ENCODE results near the gene CIB4.

CIB4 gene

DNA sequence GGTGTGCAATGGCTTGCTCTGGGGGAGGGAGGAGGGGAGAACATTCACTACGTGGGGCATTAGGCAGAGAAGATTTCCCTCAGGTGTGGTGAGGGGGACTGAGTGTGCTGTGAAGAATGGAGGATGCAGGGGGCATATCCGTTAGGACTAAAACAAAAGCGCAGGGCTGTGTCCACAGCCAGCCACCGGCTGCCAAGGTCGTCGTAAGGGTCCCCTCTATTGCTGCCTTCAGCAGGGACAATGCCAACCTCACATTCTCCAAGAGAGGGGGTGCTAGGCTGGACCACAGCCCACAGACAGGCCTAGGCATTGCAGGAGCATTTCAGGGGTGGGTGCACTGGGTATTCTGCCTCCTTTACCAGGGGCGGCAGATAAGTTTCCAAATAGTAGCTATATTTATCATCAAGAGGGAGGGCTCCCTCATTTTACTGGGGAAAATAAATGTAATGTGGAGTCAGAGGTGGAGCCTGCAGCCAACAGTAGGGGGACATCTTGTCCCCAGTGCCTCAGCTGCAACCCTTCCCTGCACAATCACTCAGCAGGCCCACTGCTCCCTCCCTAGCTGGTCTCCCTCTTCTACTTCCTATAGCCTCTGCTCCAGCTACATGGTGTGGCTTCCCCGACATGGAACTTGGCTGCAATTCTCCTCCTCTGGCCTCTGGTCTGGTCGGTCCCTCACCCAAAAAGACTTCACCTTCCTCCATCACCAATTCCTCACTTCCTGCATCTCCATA is 88.4 kb downstream of the CIB4 start:
- DNase-seq (ENCODE audit: low read depth, low spot score), result no peak

GRCh38 chr2:26550276-26551015 is 90.7 kb downstream of the CIB4 start:
- no peak for DNase-seq (ENCODE audit: low read depth, low spot score)

DNA sequence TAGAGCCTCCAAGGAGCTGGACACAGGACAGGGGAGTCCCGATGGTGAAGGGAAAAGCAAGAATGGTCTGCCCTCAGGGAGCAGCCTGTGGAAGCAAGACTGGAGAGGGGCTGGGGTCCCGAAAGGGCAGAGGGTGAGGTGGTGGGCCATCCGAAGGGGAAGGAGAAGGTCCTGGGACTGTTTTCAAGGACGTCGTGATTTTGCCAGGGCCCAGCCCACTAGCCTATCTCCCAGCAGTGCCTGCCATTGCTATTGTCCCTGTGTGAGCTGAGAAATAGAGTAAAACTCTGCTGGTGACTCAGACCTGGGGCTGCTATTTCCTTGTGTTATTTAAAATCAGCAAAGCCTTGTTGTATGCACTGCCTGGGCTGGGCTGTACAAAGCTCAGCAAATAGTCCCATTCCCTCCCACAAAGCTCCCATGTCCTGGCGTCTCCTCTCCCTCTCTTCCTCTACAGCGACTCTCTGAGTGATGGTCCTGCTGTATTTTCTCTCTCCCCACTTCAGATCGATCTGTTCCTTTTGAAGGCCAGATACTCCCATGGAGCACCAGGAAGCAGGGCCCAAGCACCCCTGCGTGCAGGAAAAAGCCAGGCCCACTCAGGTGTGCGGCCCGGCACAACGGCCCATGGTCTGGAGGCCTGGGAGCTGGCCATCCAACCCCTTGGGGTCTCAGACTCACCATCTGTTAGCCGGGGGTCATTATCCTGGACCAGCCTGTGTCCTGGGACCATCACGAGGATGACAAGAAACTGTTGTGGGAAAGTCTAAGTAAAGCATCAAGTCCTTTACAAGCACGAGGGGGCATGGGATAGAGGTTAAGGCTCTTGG is 98.3 kb downstream of the CIB4 start:
- no peak for DNase-seq (ENCODE audit: low read depth, low spot score)

- no peak for DNase-seq (ENCODE audit: low read depth, low spot score)
Measured at GRCh38 chr2:26542194-26542455, 99.0 kb downstream of the CIB4 start.

- DNase-seq (ENCODE audit: low read depth, low spot score), result no peak
Measured at GRCh38 chr2:26541401-26542193, 99.6 kb downstream of the CIB4 start.

DNA sequence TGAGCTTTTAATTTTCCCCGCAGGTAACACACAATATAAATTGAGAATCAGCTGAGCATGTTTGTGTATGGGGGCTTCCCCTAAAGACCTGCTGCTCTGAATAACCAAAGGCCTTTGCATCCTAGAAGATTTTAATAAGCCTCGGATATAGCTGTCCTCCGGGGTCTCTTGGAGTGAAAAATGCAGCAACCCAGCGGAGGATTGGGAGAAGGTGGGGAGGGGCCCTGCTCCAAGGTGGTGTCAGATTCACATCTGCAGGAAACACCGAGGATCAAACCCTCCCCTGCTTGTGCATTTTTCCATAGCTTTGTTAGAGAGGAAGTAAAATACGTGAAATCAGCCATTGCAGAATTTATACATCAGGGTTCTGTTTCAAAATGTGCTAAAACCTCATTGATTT is 100.2 kb downstream of the CIB4 start:
- no peak for DNase-seq (ENCODE audit: low read depth, low spot score)

DNA sequence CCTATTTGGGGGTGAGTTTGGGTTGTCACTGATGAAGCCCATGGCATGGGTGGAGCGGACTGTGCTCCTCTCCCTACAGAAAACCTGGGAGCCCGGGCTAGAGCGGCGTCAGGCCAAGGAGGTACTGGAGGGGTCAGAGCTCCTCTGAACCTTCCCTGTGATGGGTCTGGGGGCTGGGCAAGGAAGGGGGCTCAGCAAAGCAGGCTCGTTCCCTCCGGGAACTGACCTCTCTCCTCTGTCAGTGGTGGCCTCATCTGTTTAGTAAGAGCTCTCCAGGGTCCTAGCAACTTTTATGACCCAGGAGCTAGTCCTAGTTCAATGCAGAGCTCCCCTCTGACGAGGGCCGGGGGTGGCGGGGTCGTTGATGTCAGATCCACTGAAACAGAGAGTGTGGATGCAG is 100.9 kb downstream of the CIB4 start:
- no peak for DNase-seq (ENCODE audit: low read depth, low spot score)

DNA sequence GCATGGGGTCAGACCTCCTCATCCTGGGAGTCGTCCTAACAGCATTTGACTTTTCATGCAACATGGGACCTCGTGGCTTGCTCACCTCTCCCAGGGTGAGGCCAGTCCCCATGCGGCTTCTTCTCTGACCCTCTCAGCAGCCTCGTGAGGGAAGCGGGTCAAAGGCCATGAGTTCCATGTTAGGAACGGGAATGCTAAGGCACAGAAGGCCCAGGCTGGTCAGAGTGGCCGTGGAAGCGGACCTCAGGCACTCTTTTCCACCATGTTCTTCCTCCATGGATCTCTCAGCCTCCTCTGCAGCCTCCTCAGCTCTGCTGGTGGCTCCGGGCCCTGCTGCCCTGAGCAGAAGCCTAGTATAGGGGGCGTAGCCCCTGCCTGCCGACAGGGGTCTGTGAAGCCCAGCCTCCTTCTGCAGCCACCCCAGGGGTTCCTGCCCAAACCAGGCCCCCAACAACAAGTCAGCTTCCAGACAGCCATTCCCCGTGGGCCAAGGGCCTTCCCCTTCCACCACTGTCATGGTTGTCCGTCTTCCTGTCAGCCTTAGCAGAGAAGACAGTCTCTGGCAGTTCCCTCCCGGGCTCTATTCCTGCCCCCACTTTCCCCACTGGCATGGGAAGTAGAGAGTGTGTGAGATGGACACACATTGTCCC is 103.2 kb downstream of the CIB4 start:
- no peak for DNase-seq (ENCODE audit: low read depth, low spot score)

GRCh38 chr2:26537069-26537825 is 103.9 kb downstream of the CIB4 start:
- no peak for DNase-seq (ENCODE audit: low read depth, low spot score)

- DNase-seq (ENCODE audit: low read depth, low spot score), result no peak
Measured at GRCh38 chr2:26536371-26537068, 104.6 kb downstream of the CIB4 start.

GRCh38 chr2:26535663-26536275 is 105.4 kb downstream of the CIB4 start:
- no peak for DNase-seq (ENCODE audit: low read depth, low spot score)

GRCh38 chr2:26534865-26535662 is 106.1 kb downstream of the CIB4 start:
- no peak for DNase-seq (ENCODE audit: low read depth, low spot score)

DNA sequence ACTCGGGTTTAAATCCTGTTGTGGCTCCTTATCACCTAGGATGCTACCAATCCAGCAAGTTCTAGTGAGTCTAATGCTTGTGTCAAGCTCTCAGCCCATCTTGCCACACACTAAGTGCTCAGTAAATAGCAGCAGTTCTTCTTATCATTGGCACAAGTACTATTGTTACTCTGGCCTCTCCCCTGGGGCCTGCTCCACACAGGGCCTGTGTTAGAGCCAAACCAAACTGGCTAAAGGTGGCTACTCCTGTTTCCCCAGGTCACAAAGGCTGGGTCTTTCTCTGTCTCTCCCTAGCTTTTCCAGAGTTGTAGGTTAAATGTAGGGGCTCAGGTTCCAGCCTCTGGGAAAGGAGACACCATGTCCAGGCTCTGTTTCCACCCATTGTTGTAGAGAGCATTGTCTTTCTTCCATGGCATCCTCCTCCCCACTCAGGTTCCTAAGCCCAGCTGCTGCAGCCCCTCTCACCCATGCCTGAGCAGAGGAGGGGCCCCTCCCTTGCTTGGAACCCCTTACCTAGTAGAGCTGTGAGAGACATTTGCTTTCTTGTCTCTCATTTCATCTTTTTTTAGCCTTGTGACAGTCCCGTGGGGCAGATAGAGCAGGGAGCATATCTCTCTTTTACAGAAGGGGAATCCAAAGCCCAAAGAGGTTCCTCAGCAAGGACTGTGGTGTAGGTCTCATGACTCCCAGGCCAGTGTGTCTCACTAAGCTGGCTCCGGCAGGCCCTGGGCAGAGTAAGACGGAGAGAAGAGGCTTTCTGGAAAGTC is 106.9 kb downstream of the CIB4 start:
- DNase-seq (ENCODE audit: low read depth, low spot score), result no peak

DNA sequence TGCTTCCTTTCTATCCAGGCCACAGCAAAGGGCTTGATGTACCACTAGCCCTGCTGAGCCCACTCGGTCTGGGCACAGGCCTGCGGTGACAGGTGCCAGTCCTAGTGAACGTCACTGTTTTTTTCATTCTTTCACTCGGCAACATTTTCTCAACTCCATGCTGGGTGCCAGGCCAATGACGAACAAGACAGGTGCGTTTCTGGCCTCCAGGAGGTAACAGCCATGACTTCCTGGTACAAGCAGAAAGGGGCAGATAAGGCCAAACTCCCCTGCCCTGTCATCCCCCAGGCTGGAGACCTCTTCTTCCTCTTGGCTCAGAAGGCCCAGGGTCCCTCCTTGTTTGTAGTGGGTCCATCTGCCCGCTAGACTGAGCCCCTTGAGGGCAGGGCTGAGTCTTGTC is 107.5 kb downstream of the CIB4 start:
- no peak for DNase-seq (ENCODE audit: low read depth, low spot score)

- no peak for DNase-seq (ENCODE audit: low read depth, low spot score)
Measured at GRCh38 chr2:26532301-26533250, 108.6 kb downstream of the CIB4 start.

All from activated CD4-positive, CD25-positive, alpha-beta regulatory T cell treated with anti-CD3 and anti-CD28 coated beads, Interleukin-2, amount 50 U/mL, for 16 hours (primary cell).